HUES48 (cell line): ENCODE results near the gene SLC19A1.
"Not testable (repeated sequence)": the region's sequence is repeated elsewhere in the genome, so short reads cannot be mapped to it uniquely, and the experiment has no call there.

ENCODE experiments used
- H3K27ac ChIP-seq: one replicate; pipeline ENCODE4 v1.7.0; 2013; ENCODE audit warnings: low read depth, low read length, inconsistent platforms
- H3K27me3 ChIP-seq: 2 replicates; pipeline ENCODE4 v1.6.1; 2013; ENCODE audit warnings: mild to moderate bottlenecking, low read length; ENCODE audit not compliant: control insufficient read depth, insufficient read depth
- H3K36me3 ChIP-seq: 2 replicates; pipeline ENCODE4 v1.6.1; 2013; ENCODE audit warnings: low read length; ENCODE audit not compliant: control insufficient read depth, insufficient read depth
- H3K4me1 ChIP-seq: 2 replicates; pipeline ENCODE4 v1.6.1; 2013; ENCODE audit warnings: mild to moderate bottlenecking, low read length; ENCODE audit not compliant: control insufficient read depth, insufficient read depth
- H3K4me3 ChIP-seq: 2 replicates; pipeline ENCODE4 v1.5.1; 2013; ENCODE audit warnings: mild to moderate bottlenecking, low read depth, low read length
- H3K9ac ChIP-seq: 2 replicates; pipeline ENCODE4 v1.6.1; 2013; ENCODE audit warnings: mild to moderate bottlenecking, low read depth, low read length, moderate library complexity
- H3K9me3 ChIP-seq: 2 replicates; pipeline ENCODE4 v1.6.1; 2013; ENCODE audit warnings: low read length; ENCODE audit not compliant: control insufficient read depth, insufficient read depth

Gene SLC19A1

DNA sequence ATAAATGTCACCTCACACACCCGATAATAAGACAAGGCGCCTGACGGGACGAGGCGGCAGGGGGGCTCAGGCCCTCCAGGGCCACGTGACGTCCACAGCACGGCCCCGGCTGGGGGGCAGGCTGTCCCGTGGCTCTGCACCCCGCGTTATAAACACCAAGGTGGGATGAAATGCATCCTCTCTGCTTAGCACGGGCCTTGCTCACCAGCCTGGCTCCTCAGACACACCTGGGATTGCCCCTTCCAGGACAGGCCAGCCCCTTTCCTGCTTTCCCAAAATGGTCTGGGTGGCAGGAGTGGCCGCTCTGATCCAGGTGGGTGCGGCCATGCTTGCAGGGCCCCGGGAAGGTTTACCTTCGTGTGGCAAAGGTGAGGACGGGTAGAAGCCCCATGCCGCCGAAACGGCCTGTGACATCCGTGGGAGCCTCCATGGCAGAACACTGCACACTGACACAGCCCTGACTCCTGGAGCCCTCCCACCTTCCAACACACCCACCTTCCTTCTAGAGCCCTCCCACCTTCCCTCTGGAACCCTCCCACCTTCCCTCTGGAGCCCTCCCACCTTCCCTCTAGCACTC is 35.9 kb downstream of the SLC19A1 start:
- Histone ChIP-seq H3K9me3 (no peaks in the 10 kb centered on the region), H3K27me3 (no peaks in the 10 kb centered on the region), H3K4me1 (no peaks in the 10 kb centered on the region), H3K4me3 (no peak overlapping the region), H3K9ac (no peak overlapping the region), H3K27ac (no peak overlapping the region), H3K36me3 (peaks cover 26% of the 10 kb centered on the region)

- H3K9me3 ChIP-seq = no peaks in the 10 kb centered on the region
- no peak overlapping the region for H3K27ac ChIP-seq
- H3K4me3 ChIP-seq = no peak overlapping the region
- no peaks in the 10 kb centered on the region for H3K27me3 ChIP-seq
- peaks cover 22% of the 10 kb centered on the region for H3K36me3 ChIP-seq
- H3K4me1 ChIP-seq = no peaks in the 10 kb centered on the region
- no peak overlapping the region for H3K9ac ChIP-seq
Measured at GRCh38 chr21:45505416-45506021, 36.7 kb downstream of the SLC19A1 start.

GRCh38 chr21:45504516-45505415 is 37.5 kb downstream of the SLC19A1 start:
- H3K4me3 ChIP-seq = no peak overlapping the region
- no peaks in the 10 kb centered on the region for H3K27me3 ChIP-seq
- no peaks in the 10 kb centered on the region for H3K9me3 ChIP-seq
- peaks cover 18% of the 10 kb centered on the region for H3K36me3 ChIP-seq
- no peaks in the 10 kb centered on the region for H3K4me1 ChIP-seq
- no peak overlapping the region for H3K27ac ChIP-seq
- H3K9ac ChIP-seq = no peak overlapping the region

DNA sequence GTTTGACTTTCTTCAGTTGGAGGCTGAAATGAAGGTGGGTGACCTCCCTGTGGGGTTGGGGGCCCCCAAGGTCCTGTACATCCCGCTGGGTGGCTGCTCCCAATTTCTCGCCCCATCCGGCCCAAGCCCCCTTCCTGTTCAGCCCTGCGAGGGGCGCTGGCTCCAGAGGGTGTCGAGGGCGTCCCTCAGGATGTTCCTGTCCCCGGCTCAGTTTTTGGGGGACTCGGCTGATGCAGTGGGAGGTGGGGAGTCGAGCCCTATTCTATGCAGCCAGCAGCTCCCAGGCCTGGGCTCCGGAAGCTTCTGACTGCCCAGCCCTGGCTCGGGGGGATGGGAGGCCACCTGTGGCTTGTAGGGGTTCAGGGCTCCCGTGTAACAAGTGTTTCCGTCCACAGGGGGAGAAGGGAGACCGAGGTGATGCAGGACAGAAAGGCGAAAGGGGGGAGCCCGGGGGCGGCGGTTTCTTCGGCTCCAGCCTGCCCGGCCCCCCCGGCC is 38.2 kb downstream of the SLC19A1 start:
- Histone ChIP-seq H3K4me1 (no peaks in the 10 kb centered on the region), H3K36me3 (peaks cover 21% of the 10 kb centered on the region), H3K27ac (no peak overlapping the region), H3K4me3 (no peak overlapping the region), H3K9me3 (no peaks in the 10 kb centered on the region), H3K9ac (no peak overlapping the region), H3K27me3 (no peaks in the 10 kb centered on the region)

DNA sequence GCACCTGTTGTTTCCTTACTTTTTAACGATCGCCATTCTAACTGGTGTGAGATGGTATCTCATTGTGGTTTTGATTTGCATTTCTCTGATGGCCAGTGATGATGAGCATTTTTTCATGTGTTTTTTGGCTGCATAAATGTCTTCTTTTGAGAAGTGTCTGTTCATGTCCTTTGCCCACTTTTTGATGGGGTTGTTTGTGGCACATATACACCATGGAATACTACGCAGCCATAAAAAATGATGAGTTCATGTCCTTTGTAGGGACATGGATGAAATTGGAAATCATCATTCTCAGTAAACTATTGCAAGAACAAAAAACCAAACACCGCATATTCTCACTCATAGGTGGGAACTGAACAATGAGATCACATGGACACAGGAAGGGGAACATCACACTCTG is 39.0 kb downstream of the SLC19A1 start:
- not testable (repeated sequence) for H3K4me1 ChIP-seq

DNA sequence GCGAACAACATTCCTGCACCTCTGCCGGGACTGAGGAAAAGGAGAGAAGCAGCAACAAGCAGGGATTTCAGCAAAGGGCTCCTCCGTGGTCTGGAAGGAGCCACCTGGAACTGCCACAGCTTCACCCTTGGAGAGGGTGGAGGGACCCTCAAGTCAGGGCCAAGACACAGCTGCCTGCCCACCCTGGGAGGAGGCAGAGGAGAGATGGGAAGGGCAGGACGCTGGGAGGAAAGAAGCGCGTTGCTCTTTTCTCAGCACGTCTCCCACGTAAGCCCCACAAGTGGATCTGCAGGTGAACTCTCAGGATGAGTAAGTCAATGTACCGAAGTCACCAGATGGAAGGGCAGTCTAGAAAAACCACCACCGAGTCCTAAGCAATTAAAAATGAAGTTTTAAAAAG is 39.6 kb downstream of the SLC19A1 start:
- H3K27ac ChIP-seq = no peak overlapping the region
- H3K36me3 ChIP-seq = peaks cover 33% of the 10 kb centered on the region
- H3K9me3 ChIP-seq = no peaks in the 10 kb centered on the region
- no peaks in the 10 kb centered on the region for H3K27me3 ChIP-seq
- no peaks in the 10 kb centered on the region for H3K4me1 ChIP-seq
- no peak overlapping the region for H3K4me3 ChIP-seq
- H3K9ac ChIP-seq = no peak overlapping the region

More for the DNA sequence above, 39.0 kb downstream of the SLC19A1 start:
- H3K36me3 ChIP-seq = peaks cover 28% of the 10 kb centered on the region
- not testable (repeated sequence) for H3K9me3 ChIP-seq, H3K27me3 ChIP-seq, H3K4me3 ChIP-seq, H3K27ac ChIP-seq, H3K9ac ChIP-seq

DNA sequence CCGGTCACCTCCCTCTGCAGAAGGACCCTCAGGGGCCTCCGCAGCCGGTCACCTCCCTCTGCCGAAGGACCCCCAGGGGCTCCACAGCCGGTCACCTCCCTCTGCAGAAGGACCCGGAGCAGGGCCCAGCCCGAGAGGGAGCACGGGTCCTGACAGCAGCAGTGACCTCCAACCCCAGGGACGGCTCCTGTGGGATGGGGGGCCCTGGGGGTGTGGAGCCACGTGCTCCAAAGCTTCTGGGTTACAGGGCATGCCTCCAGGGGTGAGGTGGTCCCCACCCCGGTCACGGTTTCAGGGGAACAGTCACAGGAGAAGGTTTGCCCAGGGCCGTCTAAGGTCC is 40.3 kb downstream of the SLC19A1 start:
- H3K4me1 ChIP-seq = no peaks in the 10 kb centered on the region
- H3K36me3 ChIP-seq = peaks cover 39% of the 10 kb centered on the region
- no peak overlapping the region for H3K4me3 ChIP-seq
- no peak overlapping the region for H3K9ac ChIP-seq
- no peak overlapping the region for H3K27ac ChIP-seq
- H3K27me3 ChIP-seq = no peaks in the 10 kb centered on the region
- H3K9me3 ChIP-seq = no peaks in the 10 kb centered on the region

DNA sequence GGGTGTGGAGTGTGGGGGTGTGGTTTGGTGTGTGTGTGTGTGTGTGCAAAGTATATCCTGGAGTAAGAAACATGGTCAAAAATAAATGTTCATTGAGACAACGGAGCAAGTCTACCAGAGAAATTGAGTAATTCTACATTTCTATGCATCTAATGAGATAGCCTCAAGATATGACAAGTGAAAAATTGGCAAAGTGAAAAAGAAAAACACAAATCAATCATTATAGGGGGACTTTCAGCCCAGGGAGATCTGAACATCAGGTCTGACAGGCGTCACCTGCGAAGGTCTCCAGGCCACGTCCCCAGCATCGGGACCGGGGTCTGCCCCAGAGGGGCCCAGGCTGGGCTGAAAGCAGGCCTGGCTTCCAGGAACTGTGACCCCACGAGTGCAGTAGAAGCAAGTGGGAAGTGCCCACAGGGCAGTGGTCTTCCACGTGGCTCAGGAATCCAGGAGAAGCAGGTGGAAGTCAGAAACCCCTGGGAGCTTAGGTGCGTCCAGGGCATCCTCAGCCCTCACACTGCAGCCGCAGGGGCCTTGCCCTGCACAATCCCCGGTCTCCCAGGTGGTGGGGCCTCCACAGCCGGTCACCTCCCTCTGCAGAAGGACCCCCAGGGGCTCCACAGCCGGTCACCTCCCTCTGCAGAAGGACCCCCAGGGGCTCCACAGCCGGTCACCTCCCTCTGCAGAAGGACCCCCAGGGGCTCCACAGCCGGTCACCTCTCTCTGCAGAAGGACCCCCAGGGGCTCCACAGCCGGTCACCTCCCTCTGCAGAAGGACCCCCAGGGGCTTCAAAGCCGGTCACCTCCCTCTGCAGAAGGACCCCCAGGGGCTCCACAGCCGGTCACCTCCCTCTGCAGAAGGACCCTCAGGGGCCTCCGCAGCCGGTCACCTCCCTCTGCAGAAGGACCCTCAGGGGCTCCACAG is 40.9 kb downstream of the SLC19A1 start:
- H3K9ac ChIP-seq, H3K4me1 ChIP-seq, H3K27ac ChIP-seq: not testable (repeated sequence)

DNA sequence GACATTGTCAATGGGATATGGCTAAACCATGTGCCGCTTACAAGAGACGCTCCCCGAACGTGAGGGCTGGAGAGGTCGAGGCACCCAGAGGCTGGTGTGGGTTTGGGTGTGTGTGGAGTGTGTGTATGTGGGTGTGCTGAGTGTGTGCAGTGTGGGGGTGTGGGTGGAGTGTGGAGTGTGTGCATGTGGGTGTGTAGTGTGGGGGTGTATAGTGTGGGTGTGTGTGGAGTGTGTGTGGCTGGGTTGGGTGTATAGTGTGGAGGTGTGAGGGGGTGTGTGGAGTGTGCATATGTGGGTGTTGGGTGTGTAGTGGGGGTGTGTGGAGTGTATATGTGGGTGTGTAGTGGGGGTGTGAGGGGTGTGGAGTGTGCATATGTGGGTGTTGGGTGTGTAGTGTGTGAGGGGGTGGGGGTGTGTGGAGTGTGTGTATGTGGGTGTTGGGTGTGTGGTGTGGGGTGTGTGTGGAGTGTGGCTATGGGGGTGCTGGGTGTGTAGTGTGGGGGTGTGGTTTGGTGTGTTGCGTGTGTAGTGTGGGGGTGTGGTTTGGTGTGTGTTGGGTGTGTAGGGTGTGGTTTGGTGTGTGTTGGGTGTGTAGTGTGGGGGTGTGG is 42.2 kb downstream of the SLC19A1 start:
- Histone ChIP-seq H3K27me3 (no peaks in the 10 kb centered on the region), H3K27ac (no peak overlapping the region), H3K4me1 (no peaks in the 10 kb centered on the region), H3K9me3 (no peaks in the 10 kb centered on the region), H3K4me3 (no peak overlapping the region), H3K36me3 (peaks cover 49% of the 10 kb centered on the region), H3K9ac (no peak overlapping the region)

More for the DNA sequence above, 40.9 kb downstream of the SLC19A1 start:
- H3K4me3 ChIP-seq, H3K9me3 ChIP-seq, H3K27me3 ChIP-seq: not testable (repeated sequence)
- H3K36me3 ChIP-seq = peaks cover 43% of the 10 kb centered on the region

DNA sequence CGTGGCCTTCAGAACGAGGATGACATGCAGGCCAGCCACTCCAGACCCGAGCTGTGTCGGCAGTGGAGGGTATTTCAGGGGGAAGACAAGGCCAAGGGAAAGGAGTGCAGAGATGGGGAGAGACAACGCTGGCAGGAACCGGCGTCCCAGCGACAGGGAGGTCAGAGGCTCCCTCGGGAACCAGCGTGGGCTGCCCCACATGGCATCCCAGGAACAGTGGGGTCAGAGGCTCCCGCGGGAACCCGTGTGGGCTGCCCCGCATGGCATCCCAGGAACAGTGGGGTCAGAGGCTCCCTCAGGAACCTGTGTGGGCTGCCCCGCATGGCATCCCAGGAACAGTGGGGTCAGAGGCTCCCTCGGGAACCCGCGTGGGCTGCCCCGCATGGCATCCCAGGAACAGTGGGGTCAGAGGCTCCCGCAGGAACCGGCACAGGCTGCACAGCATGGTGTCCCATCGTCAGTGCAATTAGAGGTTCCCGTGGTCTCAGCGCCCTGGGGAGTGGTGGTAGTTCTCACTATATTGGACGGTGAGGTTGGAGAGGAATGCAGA is 43.0 kb downstream of the SLC19A1 start:
- Histone ChIP-seq H3K9me3 (no peaks in the 10 kb centered on the region), H3K4me3 (no peak overlapping the region), H3K27ac (no peak overlapping the region), H3K4me1 (no peaks in the 10 kb centered on the region), H3K9ac (no peak overlapping the region), H3K27me3 (no peaks in the 10 kb centered on the region), H3K36me3 (peaks cover 56% of the 10 kb centered on the region)
